K562 (cell line): ENCODE data around the gene SCYGR1. TPM values are rescaled to one million over a fixed set of nuclear protein-coding genes. Genes with fewer than 3 reads are reported as not detected.

Source experiments
- ATAC-seq: fragments of 200-7000 bp; cut with Tn5 transposase; 3 replicates; pipeline ENCODE4 v1.9.1; 2020; ENCODE audit warnings: moderate library complexity
- BruUV-seq: library from RNA; stranded (reverse); fragments of 400-500 nt; replicated peaks from 2 replicates; lab custom pipeline; 2021; lab: Mats Ljungman, UMichigan
- CTCF ChIA-PET: fragments of 300-600 bp; formaldehyde crosslinking; extraction: SDS; loops from one replicate; lab custom pipeline; 2021; ENCODE audit warnings: low intra/inter-chr PET ratio; lab: Yijun Ruan, JAX
- POLR2A ChIA-PET: fragments of 300-600, 350-650 bp; sonication (Branson Sonifier 250); formaldehyde crosslinking; extraction: SDS; loops from one replicate; lab custom pipeline; 2021; ENCODE audit warnings: antibody characterized with exemption, inconsistent platforms; lab: Yijun Ruan, JAX
- DNase-seq, 4 experiments: peaks; one replicate each; pipeline versions ENCODE4 v3.0.0 to v3.0.0-alpha.2; 2011 to 2018; ENCODE audit warnings: low spot score in 3 of 4, mixed read lengths in 3 of 4; ENCODE audit errors: extremely low read depth in 1 of 4
- FAIRE-seq: peaks from 2 replicates; lab custom pipeline; 2011; peaks lifted over from hg19 to GRCh38; lab: Jason Lieb, UNC
- H2AFZ ChIP-seq: 2 replicates; pipeline ENCODE4 v1.6.0; 2011; ENCODE audit warnings: low read depth, low read length, control low read depth, inconsistent platforms
- H3K27ac ChIP-seq: fragments of 200-600 bp; 3 replicates; pipeline ENCODE4 v1.8.0; 2011; ENCODE audit warnings: low read depth, mild to moderate bottlenecking, control low read depth, inconsistent platforms, low read length, moderate library complexity, mixed read lengths; ENCODE audit errors: extremely low read depth
- H3K27me3 ChIP-seq, 2 experiments: fragments of 300-600 bp in 1 of 2; 2 replicates in 1 of 2; 3 replicates in 1 of 2; pipeline versions ENCODE4 v1.6.0 to v1.8.0; 2011; ENCODE audit warnings: inconsistent platforms in 2 of 2, low read length in 2 of 2, mild to moderate bottlenecking in 1 of 2, mixed read lengths in 1 of 2, moderate library complexity in 1 of 2; ENCODE audit not compliant: control insufficient read depth in 2 of 2, insufficient read depth in 2 of 2
- H3K36me3 ChIP-seq: fragments of 300-600 bp; 3 replicates; pipeline ENCODE4 v1.8.0; 2011; ENCODE audit warnings: mild to moderate bottlenecking, low read length, inconsistent platforms; ENCODE audit not compliant: control insufficient read depth, insufficient read depth
- H3K4me1 ChIP-seq, 2 experiments: fragments of 200-600 bp in 1 of 2; replicated peaks in 1 of 2; 2 replicates in 1 of 2; 3 replicates in 1 of 2; pipeline versions ENCODE4 v1.5.1 to v1.8.0; 2011; ENCODE audit warnings: inconsistent platforms in 2 of 2, low read length in 2 of 2, mild to moderate bottlenecking in 1 of 2, mixed read lengths in 1 of 2, moderate library complexity in 1 of 2; ENCODE audit not compliant: control insufficient read depth in 2 of 2, insufficient read depth in 2 of 2
- H3K4me2 ChIP-seq: 2 replicates; pipeline ENCODE4 v1.6.1; 2011; ENCODE audit warnings: low read length, control low read depth, inconsistent platforms, mixed read lengths; ENCODE audit not compliant: insufficient read depth
- H3K4me3 ChIP-seq: fragments of 200-600 bp; sonication (generic), shearing (Covaris generic); 2 replicates; pipeline ENCODE4 v1.5.1; 2016; ENCODE audit warnings: control low read depth, inconsistent platforms
- H3K79me2 ChIP-seq: fragments of 200-600 bp; 3 replicates; pipeline ENCODE4 v1.8.0; 2011; ENCODE audit warnings: low read length, inconsistent platforms; ENCODE audit not compliant: control insufficient read depth, insufficient read depth
- H3K9ac ChIP-seq, 2 experiments: 2 replicates each; pipeline versions ENCODE4 v1.6.0 to v1.6.1; 2011; ENCODE audit warnings: low read depth in 2 of 2, low read length in 2 of 2, control low read depth in 1 of 2, inconsistent platforms in 1 of 2, mild to moderate bottlenecking in 1 of 2, mixed read lengths in 1 of 2; ENCODE audit not compliant: insufficient read depth in 1 of 2
- H3K9me1 ChIP-seq: one replicate; pipeline ENCODE4 v1.6.0; 2011; ENCODE audit warnings: inconsistent platforms, mild to moderate bottlenecking, low read length, moderate library complexity; ENCODE audit not compliant: control insufficient read depth, insufficient read depth
- H3K9me3 ChIP-seq: replicated peaks from 2 replicates; pipeline ENCODE4 v1.5.1; 2011; ENCODE audit warnings: low read depth, low read length, inconsistent platforms; ENCODE audit not compliant: control insufficient read depth, insufficient read depth
- H4K20me1 ChIP-seq: replicated peaks from 2 replicates; pipeline ENCODE4 v1.6.1; 2011; ENCODE audit warnings: low read length, inconsistent platforms, mixed read lengths; ENCODE audit not compliant: control insufficient read depth, insufficient read depth
- DNMT1 ChIP-seq: fragments of 450-650 bp; IDR thresholded peaks from 2 replicates; pipeline ENCODE4 v1.6.1; 2016; ENCODE audit warnings: antibody characterized with exemption, mild to moderate bottlenecking
- ESRRB ChIP-seq: fragments of 250-450 bp; sonication (Bioruptor Pico); IDR thresholded peaks from 2 replicates; pipeline ENCODE4 v1.5.0; 2020; ENCODE audit warnings: mild to moderate bottlenecking, moderate library complexity, borderline replicate concordance
- GABPB1 ChIP-seq: sonication (generic); formaldehyde crosslinking; IDR thresholded peaks from 2 replicates; pipeline ENCODE4 v1.8.0; 2022; ENCODE audit warnings: mild to moderate bottlenecking, missing genetic modification reagents
- GMEB1 ChIP-seq: fragments of 250-450 bp; sonication (Bioruptor Pico); IDR thresholded peaks from 2 replicates; pipeline ENCODE4 v1.4.0; 2020; ENCODE audit warnings: mild to moderate bottlenecking
- HNRNPH1 ChIP-seq: fragments of 200-400 bp; formaldehyde crosslinking; optimal IDR thresholded peaks from 2 replicates; pipeline ENCODE3; 2017; ENCODE audit warnings: low read depth, mild to moderate bottlenecking, low read length, moderate library complexity
- HNRNPUL1 ChIP-seq: fragments of 200-400 bp; formaldehyde crosslinking; IDR thresholded peaks from 2 replicates; pipeline ENCODE4 v1.6.1; 2017; ENCODE audit warnings: low read length
- MED1 ChIP-seq: sonication (generic); formaldehyde crosslinking; IDR thresholded peaks from 2 replicates; pipeline ENCODE4 v1.8.1; 2023; ENCODE audit warnings: missing genetic modification reagents, borderline replicate concordance
- POLR2AphosphoS5 ChIP-seq: IDR thresholded peaks from 2 replicates; pipeline ENCODE4 v1.6.1; 2011; ENCODE audit warnings: mild to moderate bottlenecking, low read depth, low read length, moderate library complexity; ENCODE audit not compliant: control insufficient read depth, insufficient read depth
- TCF7L2 ChIP-seq: fragments of 150-350 bp; IDR thresholded peaks from 2 replicates; pipeline ENCODE4 v1.6.1; 2016; ENCODE audit warnings: low read depth, mild to moderate bottlenecking, low read length, moderate library complexity
- TFAP4 ChIP-seq: sonication (generic); formaldehyde crosslinking; IDR thresholded peaks from 2 replicates; pipeline ENCODE4 v1.8.0; 2022; ENCODE audit warnings: missing genetic modification reagents, mild to moderate bottlenecking, moderate library complexity, borderline replicate concordance
- ZNF140 ChIP-seq: fragments of 250-450 bp; sonication (Bioruptor Pico); IDR thresholded peaks from 2 replicates; pipeline ENCODE4 v1.8.0; 2021; ENCODE audit warnings: moderate library complexity, mild to moderate bottlenecking, inconsistent platforms
- WGBS: fragments of 100-300 bp; shearing (Covaris generic); methylation state at CpG from one replicate; pipeline ENCODE4 v1.1.6; 2016; ENCODE audit warnings: low coverage, mixed read lengths; ENCODE audit not compliant: insufficient coverage; ENCODE audit errors: missing lambda C conversion rate; 5-methylcytosine and 5-hydroxymethylcytosine counted together
- in situ Hi-C: fragments of 300-500 bp; cut with MboI; formaldehyde crosslinking; loops from 4 replicates; pipeline ENCODE4 v1.15.0; 2018; ENCODE audit warnings: inconsistent platforms, mixed read lengths
- intact Hi-C: fragments of 100-400 bp; cut with micrococcal nuclease; formaldehyde crosslinking; loops from 2 replicates; pipeline ENCODE4 v1.14.2; 2022
- polyA plus RNA-seq, 8 experiments: library from polyadenylated mRNA; depleted of rRNA in 4 of 8; stranded (reverse) in 5 of 8; unstranded in 3 of 8; fragments of >200 nt; fragmentation: Nextera tagmentation in 2 of 8; fragmentation: Illumina TruSeq in 1 of 8; extraction: Ambion mirVana in 2 of 8; extraction: Trizol in 1 of 8; gene quantifications; 2 replicates each; pipeline versions ENCODE4 v1.2.1 to v1.2.3, GENCODE V29; 2011 to 2014; ENCODE audit warnings: inconsistent platforms in 1 of 8, missing spikeins in 1 of 8
- total RNA-seq, 7 experiments: library from RNA; depleted of rRNA in 6 of 7; stranded (reverse); fragments of >200 nt in 6 of 7; fragmentation: Illumina TruSeq in 2 of 7; extraction: Trizol in 2 of 7; gene quantifications; 2 replicates each; pipeline versions ENCODE4 v1.2.1 to v1.2.3, GENCODE V29; 2011 to 2021; ENCODE audit warnings: low replicate concordance in 1 of 7

Gene SCYGR1
- total and polyA plus RNA-seq, 9 of the 15 experiments (the other 6 are each of a cell fraction or from before 2014, with no cell fraction given): not detected

DNA sequence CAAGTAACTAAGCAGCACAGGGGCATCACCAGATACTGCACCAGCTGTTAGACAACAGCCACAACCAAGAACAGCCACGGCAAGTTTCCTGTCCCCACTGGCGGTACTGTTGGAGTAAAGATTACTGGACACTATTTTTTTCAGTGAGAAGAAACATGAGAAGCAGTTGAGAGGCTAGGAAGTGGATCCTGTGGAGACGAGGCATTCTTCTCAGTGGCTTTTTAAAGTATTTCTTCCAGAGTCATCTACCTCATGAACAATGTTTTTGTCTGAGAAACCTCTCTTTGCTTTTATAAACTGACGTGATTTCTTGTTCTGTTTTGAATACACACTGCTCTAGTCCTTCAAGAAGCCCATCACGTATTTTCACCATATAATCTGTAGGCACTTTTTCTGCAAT is 27.4 kb downstream of the SCYGR1 start:
- ChIA-PET CTCF (no interaction called here), POLR2A (interaction anchor here (0.7 kb wide), 1 partner anchor 9 kb away, joined by 3 read pairs; no protein-coding TSS in a partner anchor)
- Histone ChIP-seq H3K9me1 (no peaks in the 10 kb centered on the region), H3K4me1 (no peaks in the 10 kb centered on the region), H3K9ac (no peak overlapping the region), H3K9me3 (no peaks in the 10 kb centered on the region), H3K79me2 (no peaks in the 10 kb centered on the region), H2AFZ (no peak overlapping the region), H3K27me3 (no peaks in the 10 kb centered on the region), H3K4me2 (no peak overlapping the region), H3K36me3 (peaks cover 31% of the 10 kb centered on the region; the same call in 2 of the 3 replicates), H3K4me3 (no peak overlapping the region), H3K27ac (no peak overlapping the region), H4K20me1 (no peaks in the 10 kb centered on the region)
- ATAC-seq (no peak), FAIRE-seq (no peak), DNase-seq (no peak)
- intact Hi-C loops: no loop called here
- in situ Hi-C loops: no loop called here
- no peak for TF ChIP-seq ESRRB (CRISPR knock-in tag)
- no peak for TF ChIP-seq MED1 (CRISPR knock-in tag)
- TF ChIP-seq POLR2AphosphoS5: no peak
- WGBS: 50% methylated on average over 5 of the region's 5 CpGs
- no TSS peak for BruUV-seq

DNA sequence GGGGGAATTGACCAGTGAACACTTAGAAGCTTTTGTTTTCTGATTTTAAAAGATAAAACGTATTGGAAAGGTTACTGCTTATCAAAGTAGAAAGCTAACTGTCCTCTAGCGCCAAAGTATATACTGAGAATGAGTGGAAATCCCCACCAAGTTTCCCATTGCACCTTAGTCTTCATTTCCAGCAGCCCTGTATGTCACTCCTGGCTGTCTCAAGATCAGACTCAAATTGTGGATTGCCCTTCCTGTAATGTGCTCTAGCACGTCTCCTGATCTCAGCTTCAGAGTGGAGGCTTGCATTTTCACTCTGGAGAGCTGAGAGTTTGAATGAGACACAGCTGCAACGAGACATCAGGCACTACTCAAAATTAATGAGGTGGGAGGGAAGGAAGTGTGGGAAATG is 36.1 kb downstream of the SCYGR1 start:
- Histone ChIP-seq H3K36me3 (peaks cover 30% of the 10 kb centered on the region; the same call in 2 of the 3 replicates), H4K20me1 (no peaks in the 10 kb centered on the region), H3K9ac (no peak overlapping the region), H2AFZ (no peak overlapping the region), H3K27ac (no peak overlapping the region), H3K9me1 (no peaks in the 10 kb centered on the region), H3K4me1 (no peaks in the 10 kb centered on the region), H3K79me2 (no peaks in the 10 kb centered on the region), H3K9me3 (no peaks in the 10 kb centered on the region), H3K4me2 (no peak overlapping the region), H3K27me3 (no peaks in the 10 kb centered on the region), H3K4me3 (no peak overlapping the region)
- in situ Hi-C loops (no loop called here), intact Hi-C loops (no loop called here)
- no peak for ATAC-seq
- ChIA-PET CTCF (no interaction called here), POLR2A (no interaction called here)
- 42% methylated on average over 4 of the region's 4 CpGs for WGBS
- no peak for DNase-seq
- TF ChIP-seq TFAP4 (no peak), ZNF140 (CRISPR knock-in tag) (no peak), GMEB1 (CRISPR knock-in tag) (no peak), GABPB1 (no peak), HNRNPUL1 (no peak), TCF7L2 (no peak), HNRNPH1 (no peak), DNMT1 (no peak)
- no peak for FAIRE-seq
- no TSS peak for BruUV-seq
